Hematopoietic multipotent progenitor cell treated with erythropoietin and hydrocortisone succinate and interleukin-3 and kit ligand, for 6 days (in vitro differentiated cells): Measurements from ENCODE around the gene LIMK2.
"Not testable (repeated sequence)": the region's sequence is repeated elsewhere in the genome, so short reads cannot be mapped to it uniquely, and the experiment has no call there.

Source experiments
- DNase-seq: peaks from one replicate; pipeline ENCODE4 v3.0.0-alpha.2; 2015

LIMK2 gene

DNA sequence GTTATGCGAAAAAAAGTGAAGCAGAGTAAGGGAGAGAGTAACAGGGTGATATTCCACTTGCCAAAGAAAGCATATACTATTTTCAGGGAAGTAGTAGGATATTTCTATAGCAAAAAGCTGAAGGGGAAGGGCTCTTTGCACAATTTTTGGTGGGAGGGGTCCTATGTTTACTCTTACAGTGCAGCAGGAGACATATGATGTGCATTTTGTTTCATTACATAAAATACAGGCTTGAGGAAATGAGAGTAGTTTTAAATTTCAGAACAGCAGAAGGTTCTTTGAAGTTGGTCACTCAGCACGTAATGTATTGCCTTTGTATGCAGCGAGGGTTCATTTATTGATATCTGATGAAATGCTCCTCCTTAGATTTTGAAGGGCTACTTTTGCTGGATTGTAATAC is 83.3 kb downstream of the LIMK2 start:
- DNase-seq: no peak

DNA sequence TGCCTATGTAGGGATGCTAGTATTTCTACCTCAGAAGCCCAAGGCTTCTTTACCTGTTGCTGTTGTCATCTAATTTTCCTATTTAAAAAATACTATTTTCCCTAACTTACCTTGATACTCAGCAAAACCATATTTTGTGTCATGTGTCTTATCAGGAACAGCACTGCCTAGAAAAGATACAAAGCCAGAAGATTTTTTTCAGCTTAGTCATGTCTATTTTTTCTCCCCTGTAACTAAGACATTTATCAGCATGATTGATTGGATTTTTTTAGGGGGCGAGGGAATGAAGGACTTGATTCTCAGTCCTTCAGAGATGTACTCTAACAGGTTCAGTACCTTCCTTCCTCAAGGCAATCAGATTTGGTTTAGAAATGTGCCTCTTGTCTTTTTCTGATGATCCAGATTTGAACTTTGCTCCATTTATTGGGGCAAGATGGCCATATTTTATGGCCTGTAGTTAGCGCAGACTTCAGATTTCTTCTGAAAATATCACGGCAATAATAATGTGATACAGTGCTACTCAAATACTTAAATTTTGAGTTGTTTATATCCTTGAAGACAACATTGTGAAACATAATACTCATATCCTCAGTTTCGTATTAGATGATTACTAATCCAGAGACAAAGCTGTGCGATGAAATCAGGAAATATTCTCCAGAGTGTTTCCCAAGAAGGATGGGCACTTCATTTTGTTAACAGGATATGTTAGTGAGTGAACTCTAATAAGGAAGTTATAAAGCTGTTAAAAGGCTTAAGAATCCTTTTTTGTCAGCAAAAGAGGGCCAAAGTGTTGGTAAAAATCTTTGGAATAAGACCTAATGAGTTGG is 83.9 kb downstream of the LIMK2 start:
- DNase-seq: peak; percentile 30

- DNase-seq: no peak
These were observed 88.8 kb downstream of the LIMK2 start for GRCh38 chr22:31300896-31301295.

DNA sequence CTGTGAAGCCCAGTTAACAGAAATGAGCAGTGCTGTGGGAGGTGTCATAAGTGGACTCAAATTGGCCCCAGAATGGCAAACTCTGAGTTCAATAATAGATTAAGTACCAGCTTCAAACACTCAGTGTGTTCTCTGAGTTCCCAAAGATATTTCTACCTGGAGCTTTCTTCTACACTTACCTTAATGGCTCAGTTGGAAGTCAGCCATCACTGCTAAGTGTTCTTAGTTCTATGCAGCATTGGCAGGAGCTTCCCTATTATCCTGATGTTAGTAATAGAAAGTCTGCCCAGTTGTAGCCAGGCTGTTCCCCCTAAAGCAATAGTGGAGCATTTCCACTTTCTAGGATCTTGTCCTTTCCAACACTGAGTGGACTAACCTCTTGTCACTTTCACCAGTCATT is 89.9 kb downstream of the LIMK2 start:
- DNase-seq: no peak

DNA sequence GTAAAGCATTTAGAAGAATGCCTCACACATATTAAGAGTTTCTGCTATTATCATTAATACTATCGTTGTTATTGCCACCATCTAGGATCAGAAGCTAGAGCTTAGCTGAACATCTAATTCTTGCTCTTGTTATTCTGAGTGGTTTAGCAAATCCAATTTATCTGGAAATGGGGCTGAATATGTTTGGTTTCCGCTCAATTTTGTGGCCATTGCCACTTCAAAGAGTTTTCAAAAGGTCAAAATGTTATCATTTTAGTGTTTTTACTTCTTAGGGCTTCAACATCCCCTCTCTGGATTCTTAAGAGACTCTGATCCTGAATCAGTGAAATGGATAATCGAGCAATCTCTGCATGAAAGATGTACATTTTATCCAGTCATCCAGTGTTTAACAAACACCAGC is 90.4 kb downstream of the LIMK2 start:
- DNase-seq: no peak

DNA sequence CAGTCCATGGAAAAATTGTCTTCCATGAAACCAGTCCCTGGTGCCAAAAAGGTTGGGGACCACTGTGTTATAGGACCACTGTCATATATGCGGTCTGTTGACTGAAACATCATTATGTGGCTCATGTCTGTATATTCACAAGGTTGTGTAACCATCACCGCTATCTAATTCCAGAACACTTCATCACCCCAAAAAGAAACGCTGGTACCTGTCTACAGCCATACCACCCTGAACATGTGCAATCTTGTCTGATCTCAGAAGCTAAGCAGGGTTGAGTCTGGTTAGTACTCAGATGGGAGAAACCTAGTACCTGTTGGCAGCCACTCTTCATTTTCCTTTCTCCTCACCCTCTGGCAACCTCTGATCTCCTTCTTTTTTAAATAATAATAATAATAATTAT is 93.1 kb downstream of the LIMK2 start:
- DNase-seq: no peak

DNA sequence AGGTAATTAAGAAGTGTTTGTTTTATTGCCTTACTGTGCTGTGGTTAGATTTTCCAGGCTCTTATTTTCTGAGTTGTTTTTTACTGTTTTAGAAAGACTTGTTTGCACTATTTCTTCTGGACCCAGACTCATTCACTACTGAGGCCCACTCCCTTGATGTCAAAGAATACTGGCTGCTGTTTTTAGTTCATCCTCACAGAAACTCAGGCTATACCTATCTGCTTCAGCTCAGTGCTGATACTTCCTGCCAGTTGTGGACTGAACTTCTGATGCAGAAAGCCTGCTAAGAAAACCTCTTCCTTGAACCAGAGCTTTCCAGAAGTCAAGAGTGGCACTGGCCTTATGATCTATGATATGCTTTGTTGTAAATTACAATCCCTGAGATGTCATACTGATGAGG is 96.1 kb downstream of the LIMK2 start:
- DNase-seq: no peak

GRCh38 chr22:31313366-31314147 is 101.5 kb downstream of the LIMK2 start:
- DNase-seq: peak; percentile 71

DNA sequence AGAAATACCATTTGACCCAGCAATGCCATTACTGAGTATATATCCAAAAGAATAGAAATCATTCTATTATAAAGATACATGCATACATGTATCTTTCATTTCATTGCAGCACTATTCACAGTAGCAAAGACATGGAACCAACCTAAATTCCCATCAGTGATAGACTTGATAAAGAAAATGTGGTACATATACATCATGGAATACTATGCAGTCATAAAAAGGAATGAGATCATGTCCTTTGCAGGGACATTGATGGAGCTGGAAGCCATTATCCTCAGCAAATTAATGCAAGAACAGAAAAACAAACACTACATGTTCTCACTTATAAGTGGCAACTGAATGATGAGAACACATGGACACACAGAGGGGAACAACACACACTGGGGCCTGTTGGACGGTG is 102.1 kb downstream of the LIMK2 start:
- not testable (repeated sequence) for DNase-seq

DNA sequence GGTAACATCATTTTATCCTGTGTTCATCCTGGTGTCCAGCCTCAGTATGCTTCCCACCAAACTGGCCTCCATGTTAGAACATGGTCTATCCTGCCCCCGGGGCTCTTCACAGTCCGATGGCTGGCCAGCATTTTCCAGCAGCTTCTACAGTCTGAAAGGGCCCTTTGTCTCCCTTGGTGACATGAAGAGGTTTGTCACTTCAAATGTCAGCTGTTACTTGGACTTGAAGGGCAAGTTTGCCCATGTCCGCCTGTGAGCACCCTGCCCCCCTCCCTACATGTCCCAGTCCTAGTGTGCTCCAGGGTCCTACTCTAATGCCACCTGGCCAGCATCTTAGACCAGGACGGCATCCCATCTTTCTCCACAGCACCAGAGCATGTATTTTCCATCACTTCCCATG is 109.3 kb downstream of the LIMK2 start:
- DNase-seq: no peak

GRCh38 chr22:31323578-31324550 is 111.8 kb downstream of the LIMK2 start:
- DNase-seq: no peak

DNA sequence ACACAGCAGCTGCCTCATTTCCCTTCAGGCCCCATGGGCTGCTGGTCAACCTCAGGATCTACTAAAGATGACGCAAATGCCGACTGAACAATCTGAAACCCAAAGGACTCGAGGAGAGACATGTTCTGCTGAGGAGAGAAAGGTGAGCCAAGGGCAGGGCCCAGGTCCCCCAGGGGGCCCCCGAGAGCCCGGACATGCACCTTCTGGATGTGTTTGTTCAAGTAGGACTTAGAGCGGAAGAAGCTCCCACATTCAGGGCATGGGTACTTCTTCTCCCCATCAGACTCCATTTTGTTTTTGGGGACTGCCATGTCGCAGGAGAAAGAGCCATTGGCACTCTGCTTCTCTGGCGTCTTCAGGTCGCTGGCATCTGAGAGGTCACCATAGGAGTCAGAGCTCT is 114.8 kb downstream of the LIMK2 start:
- no peak for DNase-seq

- DNase-seq: no peak
These were observed 115.9 kb downstream of the LIMK2 start for GRCh38 chr22:31327806-31328543.

DNA sequence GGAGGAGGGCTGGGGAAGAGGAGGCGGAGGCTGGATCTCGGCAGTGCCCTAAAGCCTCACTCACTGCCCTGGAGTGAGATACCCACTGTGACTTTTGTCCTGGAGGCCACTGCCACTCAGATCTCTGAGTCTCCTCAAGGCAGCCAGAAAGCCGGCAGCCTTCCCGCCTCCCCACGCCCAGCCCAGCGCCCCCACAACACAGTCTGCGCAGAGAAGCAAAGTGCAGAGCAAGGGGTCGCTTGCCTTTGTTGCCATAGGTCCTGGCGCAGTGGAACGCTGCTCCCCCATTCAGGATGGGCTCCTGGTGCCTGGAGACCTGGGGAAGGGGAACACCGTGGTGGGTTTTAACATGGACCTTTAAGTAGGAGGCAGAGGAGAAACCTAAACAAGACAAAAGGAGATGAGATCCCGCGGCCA is 116.5 kb downstream of the LIMK2 start:
- DNase-seq: no peak

GRCh38 chr22:31329029-31329428 is 116.9 kb downstream of the LIMK2 start:
- DNase-seq: no peak
